Body of pancreas (tissue), 4 donors: ENCODE results near the gene TMEM271. TPM values are rescaled to one million over a fixed set of nuclear protein-coding genes. Genes with fewer than 3 reads are reported as not detected.

Source experiments
- ATAC-seq: fragments of 150-250 bp; one replicate; pipeline ENCODE4 v1.9.1; 2016
- DNase-seq, 4 donors: peaks; one replicate each; pipeline ENCODE4 v3.0.0-alpha.2; 2019
- H3K27ac ChIP-seq, 4 donors: fragments of 200-600 bp; sonication (generic); 1 replicate in 3 of 4; 2 replicates in 1 of 4; pipeline versions ENCODE4 v1.5.1 to v1.6.1; 2016 to 2019; ENCODE audit warnings: mild to moderate bottlenecking in 1 of 4, mixed read lengths in 1 of 4, moderate library complexity in 1 of 4
- H3K27me3 ChIP-seq, 2 donors: fragments of 200-600 bp; sonication (generic); one replicate each; pipeline ENCODE4 v1.6.0; 2016; ENCODE audit warnings: mild to moderate bottlenecking in 1 of 2
- H3K36me3 ChIP-seq, 2 donors: fragments of 200-600 bp; sonication (generic); replicated peaks in 1 of 2; 2 replicates each; pipeline ENCODE4 v1.5.1; 2016; ENCODE audit warnings: low read depth in 2 of 2; ENCODE audit not compliant: insufficient read depth in 1 of 2
- H3K4me1 ChIP-seq: fragments of 200-600 bp; sonication (generic); one replicate; pipeline ENCODE4 v1.6.0; 2016
- H3K4me3 ChIP-seq, 2 donors: fragments of 200-600 bp; sonication (generic); 1 replicate in 1 of 2; 2 replicates in 1 of 2; pipeline ENCODE4 v1.5.1; 2016 to 2019
- H3K9me3 ChIP-seq, 3 donors: fragments of 200-600 bp; sonication (generic); 1 replicate in 2 of 3; 2 replicates in 1 of 3; pipeline ENCODE4 v1.5.1; 2016
- CTCF ChIP-seq, 7 experiments: fragments of 450-650 bp in 4 of 7; fragments of 200-600 bp in 3 of 7; sonication (generic) in 3 of 7; IDR thresholded peaks; one replicate each; pipeline ENCODE4 v1.5.1; 2016 to 2019; ENCODE audit warnings: antibody characterized with exemption in 7 of 7
- POLR2A ChIP-seq, 3 donors: fragments of 450-650 bp; IDR thresholded peaks; one replicate each; pipeline ENCODE4 v1.6.1; 2016; ENCODE audit warnings: antibody characterized with exemption in 3 of 3, mild to moderate bottlenecking in 2 of 3
- WGBS, 2 donors: methylation state at CpG; one replicate each; pipeline ENCODE4 v1.1.5; 2017; 5-methylcytosine and 5-hydroxymethylcytosine counted together
- intact Hi-C: fragments of 100-400 bp; cut with DNase I; formaldehyde crosslinking; loops from one replicate; pipeline ENCODE4 v1.15.1; 2023
- total RNA-seq, 2 donors: library from RNA; depleted of rRNA; stranded (reverse); fragments of >200 nt; gene quantifications; one replicate each; pipeline ENCODE4 v1.1.0, GENCODE V29; 2016

The TMEM271 gene
- total RNA-seq, 2 donors from 2014 or later, result not detected

DNA sequence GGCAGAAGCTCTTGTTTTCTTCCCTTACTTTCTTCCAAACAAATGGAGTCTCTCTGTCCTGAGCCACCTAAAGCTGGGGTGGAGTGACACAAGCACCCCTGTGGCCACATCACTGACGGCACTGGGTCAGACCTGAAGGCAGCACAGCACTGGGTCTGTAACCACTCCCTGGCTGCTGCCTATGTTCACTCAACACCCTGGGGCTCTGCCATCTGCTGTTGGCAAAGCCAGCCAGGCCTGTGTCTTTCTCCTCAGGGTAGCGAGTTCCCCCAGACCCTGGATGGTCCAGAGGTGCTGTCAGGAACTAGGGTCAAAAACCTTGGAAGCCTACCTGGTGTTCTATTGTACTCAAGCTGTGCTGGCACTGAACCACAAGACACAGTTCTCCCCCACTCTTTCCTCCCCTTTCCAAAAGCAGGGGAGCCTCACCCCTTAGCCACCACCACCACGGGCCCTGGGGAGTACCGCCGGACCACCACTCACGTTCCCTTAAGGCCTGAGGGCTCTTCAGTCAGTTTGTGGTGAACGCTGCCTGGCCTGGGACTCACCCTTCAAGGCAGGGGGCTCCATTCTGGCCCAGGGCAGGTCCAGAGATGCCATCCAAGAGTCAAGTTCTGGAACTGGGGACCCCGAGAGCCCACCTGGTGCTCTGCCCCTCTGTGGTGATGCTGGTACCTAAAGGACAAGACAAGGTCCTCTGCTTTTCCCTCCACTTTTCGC lies 31.5 kb downstream of the TMEM271 start:
- Histone ChIP-seq H3K9me3 (no peaks in the 10 kb centered on the region), H3K4me3 (no peak overlapping the region), H3K27me3 (no peaks in the 10 kb centered on the region), H3K27ac (no peak overlapping the region), H3K36me3 (no peaks in the 10 kb centered on the region), H3K4me1 (no peaks in the 10 kb centered on the region)
- TF ChIP-seq CTCF (IDR thresholded peaks at IDR 0.05) (no peak), POLR2A (IDR thresholded peaks at IDR 0.05) (no peak)
- ATAC-seq, result no peak
- WGBS, 2 donors, result 77 to 84% methylated on average over 5 to 9 of the region's 9 CpGs
- intact Hi-C loops, result no loop called here
- no peak for DNase-seq

GRCh38 chr4:541271-541670 lies 34.8 kb downstream of the TMEM271 start:
- intact Hi-C loops, result no loop called here
- Histone ChIP-seq H3K4me3 (no peak overlapping the region), H3K36me3 (no peaks in the 10 kb centered on the region), H3K9me3 (no peaks in the 10 kb centered on the region), H3K27ac (no peak overlapping the region), H3K4me1 (no peaks in the 10 kb centered on the region), H3K27me3 (no peaks in the 10 kb centered on the region)
- TF ChIP-seq CTCF (IDR thresholded peaks at IDR 0.05), result no peak
- TF ChIP-seq POLR2A (IDR thresholded peaks at IDR 0.05), result no peak
- ATAC-seq (no peak), DNase-seq (no peak)
- 75 to 100% methylated on average over 3 of the region's 3 CpGs for WGBS, 2 donors

GRCh38 chr4:538542-539142 lies 37.5 kb downstream of the TMEM271 start:
- WGBS, 2 donors, result 93 to 94% methylated on average over 8 of the region's 8 CpGs
- Histone ChIP-seq H3K27ac (no peak overlapping the region), H3K4me1 (no peaks in the 10 kb centered on the region), H3K4me3 (no peak overlapping the region), H3K36me3 (no peaks in the 10 kb centered on the region), H3K27me3 (no peaks in the 10 kb centered on the region), H3K9me3 (no peaks in the 10 kb centered on the region)
- ATAC-seq, result no peak
- no peak for DNase-seq
- intact Hi-C loops, result no loop called here
- TF ChIP-seq CTCF (IDR thresholded peaks at IDR 0.05) (no peak), POLR2A (IDR thresholded peaks at IDR 0.05) (no peak)

GRCh38 chr4:537436-538264 lies 38.4 kb downstream of the TMEM271 start:
- H3K4me3 ChIP-seq, result no peak overlapping the region
- no peak overlapping the region for H3K27ac ChIP-seq
- WGBS, 2 donors, result 97% methylated on average over 13 to 21 of the region's 21 CpGs
- no peak for TF ChIP-seq POLR2A (IDR thresholded peaks at IDR 0.05)
- no peak for TF ChIP-seq CTCF (IDR thresholded peaks at IDR 0.05)
- no peaks in the 10 kb centered on the region for H3K27me3 ChIP-seq
- no peak for DNase-seq
- H3K36me3 ChIP-seq, result no peaks in the 10 kb centered on the region
- H3K9me3 ChIP-seq, result no peaks in the 10 kb centered on the region
- no peak for ATAC-seq
- intact Hi-C loops, result no loop called here
- no peaks in the 10 kb centered on the region for H3K4me1 ChIP-seq
